Measurements from ENCODE around the gene KHSRP. TPM values are rescaled to one million over a fixed set of nuclear protein-coding genes. Genes with fewer than 3 reads are reported as not detected.

Gene KHSRP
- total RNA-seq, 1 donor from 2014 or later = 187 TPM

DNA sequence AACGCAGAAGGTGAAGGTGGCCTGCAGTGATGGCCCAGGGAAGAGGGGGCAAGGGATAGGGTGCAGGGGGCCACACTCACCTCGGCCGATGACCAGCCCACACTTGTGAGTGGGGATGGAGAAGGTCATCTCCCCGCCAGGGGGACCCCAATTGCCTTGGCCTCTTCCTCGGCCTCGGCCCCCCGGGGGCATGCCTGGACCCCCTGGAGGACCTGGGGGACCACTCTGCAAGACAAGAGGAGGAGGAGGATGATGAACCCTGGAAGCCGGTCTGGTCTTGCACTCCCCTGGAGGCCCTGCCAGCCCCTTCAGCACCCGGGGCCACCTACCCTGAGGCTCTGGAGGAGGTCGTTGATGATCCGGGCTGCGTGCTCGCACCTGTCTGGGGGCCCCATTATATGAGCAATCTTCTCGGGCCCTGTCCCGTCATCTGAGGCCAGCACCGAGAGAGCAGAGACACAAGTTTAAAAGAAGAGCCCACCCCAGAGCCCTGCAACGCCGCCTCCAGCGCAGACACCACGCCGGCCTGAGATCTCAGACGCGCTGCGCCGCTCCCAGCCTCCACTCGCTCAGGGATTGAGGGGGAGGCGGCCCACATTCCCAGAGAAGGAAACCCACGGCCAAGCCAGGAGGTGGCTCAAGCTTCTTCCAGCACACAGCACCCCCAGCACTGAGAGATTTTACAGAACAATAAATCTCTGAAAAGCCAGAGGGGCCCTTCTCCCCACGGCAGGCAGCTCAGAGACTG, 7.8 kb downstream of the KHSRP start:
- no peak for DNase-seq (ENCODE audit: low spot score)
- Mint-ChIP-seq H3K36me3 (ENCODE audit: low read depth) (peaks cover 13% of the 10 kb centered on the region), H3K9me3 (ENCODE audit: low read depth) (no peaks in the 10 kb centered on the region), H3K27ac (ENCODE audit: unreplicated experiment) (no peak overlapping the region), H3K4me3 (ENCODE audit: unreplicated experiment) (no peak overlapping the region), H3K27me3 (ENCODE audit: low read depth) (no peaks in the 10 kb centered on the region), H3K4me1 (ENCODE audit: low read depth) (peaks cover 5% of the 10 kb centered on the region)
- TF ChIP-seq, protein P1, sequence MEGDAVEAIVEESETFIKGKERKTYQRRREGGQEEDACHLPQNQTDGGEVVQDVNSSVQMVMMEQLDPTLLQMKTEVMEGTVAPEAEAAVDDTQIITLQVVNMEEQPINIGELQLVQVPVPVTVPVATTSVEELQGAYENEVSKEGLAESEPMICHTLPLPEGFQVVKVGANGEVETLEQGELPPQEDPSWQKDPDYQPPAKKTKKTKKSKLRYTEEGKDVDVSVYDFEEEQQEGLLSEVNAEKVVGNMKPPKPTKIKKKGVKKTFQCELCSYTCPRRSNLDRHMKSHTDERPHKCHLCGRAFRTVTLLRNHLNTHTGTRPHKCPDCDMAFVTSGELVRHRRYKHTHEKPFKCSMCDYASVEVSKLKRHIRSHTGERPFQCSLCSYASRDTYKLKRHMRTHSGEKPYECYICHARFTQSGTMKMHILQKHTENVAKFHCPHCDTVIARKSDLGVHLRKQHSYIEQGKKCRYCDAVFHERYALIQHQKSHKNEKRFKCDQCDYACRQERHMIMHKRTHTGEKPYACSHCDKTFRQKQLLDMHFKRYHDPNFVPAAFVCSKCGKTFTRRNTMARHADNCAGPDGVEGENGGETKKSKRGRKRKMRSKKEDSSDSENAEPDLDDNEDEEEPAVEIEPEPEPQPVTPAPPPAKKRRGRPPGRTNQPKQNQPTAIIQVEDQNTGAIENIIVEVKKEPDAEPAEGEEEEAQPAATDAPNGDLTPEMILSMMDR (IDR thresholded peaks at IDR 0.05) = no peak

DNA sequence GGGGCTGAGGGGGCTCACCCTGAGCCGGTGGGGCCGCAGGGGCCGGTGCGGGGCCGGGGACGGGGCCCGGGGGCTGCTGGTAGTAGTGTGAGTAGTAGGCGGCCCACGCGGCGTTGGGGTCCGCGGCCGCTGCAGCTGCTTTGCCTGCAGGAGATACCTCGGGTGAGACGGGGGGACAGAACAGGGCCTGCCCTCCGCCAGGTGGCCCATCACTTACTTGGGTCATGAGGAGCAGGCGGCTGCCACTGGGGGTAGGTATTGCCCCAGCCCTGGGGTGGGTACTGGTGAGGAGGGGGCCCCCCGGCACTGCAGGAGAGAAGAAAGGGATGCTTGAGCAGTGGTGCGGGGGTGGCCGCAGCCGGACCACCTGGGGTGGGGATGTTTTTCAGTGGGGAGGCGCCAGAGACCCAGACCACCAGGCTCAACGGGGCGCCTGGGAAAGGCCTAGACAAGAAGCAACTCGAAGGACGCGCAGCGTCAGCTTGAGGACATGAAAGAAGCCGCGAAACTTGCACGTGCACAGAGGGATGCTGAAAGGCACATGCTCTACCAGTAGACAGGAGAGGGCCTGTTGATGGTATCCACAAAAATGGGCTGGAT, 8.9 kb downstream of the KHSRP start:
- no peaks in the 10 kb centered on the region for H3K9me3 Mint-ChIP-seq (ENCODE audit: low read depth)
- H3K4me1 Mint-ChIP-seq (ENCODE audit: low read depth) = no peaks in the 10 kb centered on the region
- DNase-seq (ENCODE audit: low spot score) = no peak
- H3K27ac Mint-ChIP-seq (ENCODE audit: unreplicated experiment) = no peak overlapping the region
- peaks cover 13% of the 10 kb centered on the region for H3K36me3 Mint-ChIP-seq (ENCODE audit: low read depth)
- no peak overlapping the region for H3K4me3 Mint-ChIP-seq (ENCODE audit: unreplicated experiment)
- TF ChIP-seq, protein P1 (IDR thresholded peaks at IDR 0.05) = no peak
- no peaks in the 10 kb centered on the region for H3K27me3 Mint-ChIP-seq (ENCODE audit: low read depth)

DNA sequence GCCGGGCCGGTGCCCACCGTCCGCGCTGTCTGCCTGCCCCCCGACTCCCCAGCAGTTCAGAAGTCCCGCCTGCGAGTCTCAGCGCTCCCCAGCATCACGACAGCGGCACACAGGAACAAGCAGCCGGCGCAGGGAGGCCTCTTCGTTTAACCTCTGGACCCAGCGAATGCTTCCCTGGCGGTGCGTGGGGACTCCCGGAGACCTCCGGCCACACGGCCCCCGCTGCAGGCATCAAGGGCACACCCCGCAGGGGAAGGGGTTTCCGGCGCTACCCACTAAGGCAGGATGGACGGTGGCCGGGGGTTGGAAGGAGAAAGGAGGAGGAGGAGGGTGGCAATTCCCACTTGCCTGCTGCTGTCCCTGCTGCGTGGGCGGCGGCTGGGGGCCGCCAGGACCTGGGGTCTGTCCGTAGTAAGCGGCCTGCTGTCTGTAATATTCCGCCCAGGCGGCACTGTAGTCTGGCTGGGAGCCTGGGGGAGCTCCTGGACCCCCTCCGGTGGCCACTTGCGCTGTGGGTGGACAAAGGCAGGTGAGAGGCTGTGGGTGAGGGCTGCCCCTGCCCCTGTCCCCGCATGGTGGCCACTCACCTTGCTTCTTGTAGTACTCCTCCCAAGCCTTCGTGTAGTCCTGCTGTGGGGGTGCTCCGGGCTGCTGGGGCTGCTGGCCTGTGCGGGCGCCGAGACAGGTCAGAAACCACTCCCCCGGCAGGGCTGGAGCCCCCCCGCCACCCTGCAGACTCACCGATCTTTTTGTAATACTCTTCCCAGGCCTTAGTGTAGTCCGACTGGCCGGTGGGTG, 9.6 kb downstream of the KHSRP start:
- Mint-ChIP-seq H3K4me3 (ENCODE audit: unreplicated experiment) (no peak overlapping the region), H3K9me3 (ENCODE audit: low read depth) (no peaks in the 10 kb centered on the region), H3K27ac (ENCODE audit: unreplicated experiment) (no peak overlapping the region), H3K27me3 (ENCODE audit: low read depth) (no peaks in the 10 kb centered on the region), H3K36me3 (ENCODE audit: low read depth) (peaks cover 12% of the 10 kb centered on the region), H3K4me1 (ENCODE audit: low read depth) (no peaks in the 10 kb centered on the region)
- TF ChIP-seq, protein P1 (IDR thresholded peaks at IDR 0.05) = no peak
- no peak for DNase-seq (ENCODE audit: low spot score)

DNA sequence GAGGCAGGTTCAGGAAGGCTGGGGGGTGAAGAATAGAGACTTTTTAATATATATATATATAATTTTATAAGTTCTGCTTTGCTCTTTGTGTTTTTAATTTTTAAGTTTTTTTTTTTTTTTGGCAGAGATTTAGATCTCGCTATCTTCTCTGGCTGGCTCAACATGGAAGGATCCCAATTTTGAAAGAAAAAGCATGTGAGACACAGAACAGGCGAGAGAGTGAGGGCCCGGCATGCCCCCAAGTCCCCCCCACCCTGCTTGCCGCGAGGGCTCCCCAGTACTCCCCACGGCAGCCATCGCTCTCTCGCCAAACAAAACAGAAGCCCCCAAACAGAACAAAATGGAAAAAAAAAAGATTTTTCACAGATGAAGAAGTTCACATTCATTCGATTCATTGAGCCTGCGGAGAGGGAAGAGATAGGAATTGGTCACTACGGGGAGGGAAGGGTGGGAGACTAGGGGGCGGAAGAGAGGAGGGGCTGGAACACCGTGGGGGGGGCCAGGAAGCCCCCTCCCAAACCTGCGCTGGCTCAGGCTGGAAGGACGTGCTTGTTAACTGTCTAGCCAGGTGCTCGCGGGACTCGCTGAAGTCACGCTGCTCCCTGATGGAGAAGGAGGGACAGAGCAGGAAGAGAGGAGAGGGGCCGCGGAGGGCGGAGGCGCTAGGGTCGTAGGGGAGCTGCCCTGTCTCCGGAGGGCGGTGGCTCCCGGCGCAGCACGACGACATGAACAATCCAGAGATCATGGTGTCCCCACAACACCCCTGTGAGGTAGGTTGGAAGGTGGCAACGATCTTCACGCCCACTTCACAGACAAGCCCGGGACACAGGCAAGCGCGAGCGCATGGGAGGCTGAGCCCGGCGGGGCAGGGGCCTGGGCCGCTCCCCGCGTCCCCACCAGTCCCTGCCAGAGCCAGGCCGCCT, 10.6 kb downstream of the KHSRP start:
- Mint-ChIP-seq H3K4me1 (ENCODE audit: low read depth) (no peaks in the 10 kb centered on the region), H3K27ac (ENCODE audit: unreplicated experiment) (no peak overlapping the region), H3K9me3 (ENCODE audit: low read depth) (no peaks in the 10 kb centered on the region), H3K4me3 (ENCODE audit: unreplicated experiment) (no peak overlapping the region), H3K36me3 (ENCODE audit: low read depth) (peaks cover 9% of the 10 kb centered on the region), H3K27me3 (ENCODE audit: low read depth) (no peaks in the 10 kb centered on the region)
- TF ChIP-seq, protein P1 (IDR thresholded peaks at IDR 0.05) = no peak
- no peak for DNase-seq (ENCODE audit: low spot score)
